GM12878 (cell line): ENCODE measurements around the gene ASAP2. TPM values are rescaled to one million over a fixed set of nuclear protein-coding genes. Genes with fewer than 3 reads are reported as not detected.

Experiments used
- BACH1 ChIP-seq: fragments of 450-650 bp; IDR thresholded peaks from 2 replicates; pipeline ENCODE4 v1.6.1; 2017; ENCODE audit warnings: mild to moderate bottlenecking, borderline replicate concordance
- CEBPB ChIP-seq, 2 experiments: fragments of 150-350 bp in 1 of 2; IDR thresholded peaks; 2 replicates each; pipeline ENCODE4 v1.6.1; 2012 to 2014; ENCODE audit warnings: low read depth in 2 of 2, low read length in 2 of 2, borderline replicate concordance in 1 of 2, inconsistent platforms in 1 of 2
- FOXK2 ChIP-seq: fragments of 450-650 bp; IDR thresholded peaks from 2 replicates; pipeline ENCODE4 v1.6.1; 2017; ENCODE audit warnings: mild to moderate bottlenecking, moderate library complexity
- NR2C1 ChIP-seq: fragments of 450-650 bp; IDR thresholded peaks from 2 replicates; pipeline ENCODE4 v1.6.1; 2017; ENCODE audit warnings: antibody characterized with exemption, mild to moderate bottlenecking, moderate library complexity
- POU2F2 ChIP-seq: IDR thresholded peaks from 3 replicates; pipeline ENCODE4 v1.6.1; 2011; ENCODE audit warnings: low read depth, mild to moderate bottlenecking, low read length, borderline replicate concordance
- RBBP5 ChIP-seq: fragments of 200-600 bp; sonication (generic); conservative IDR thresholded peaks from 2 replicates; pipeline ENCODE4 v1.6.1; 2016
- SP1 ChIP-seq: IDR thresholded peaks from one replicate; pipeline ENCODE4 v1.6.1; 2011; ENCODE audit warnings: low read depth, low read length
- TAF1 ChIP-seq: IDR thresholded peaks from 2 replicates; pipeline ENCODE4 v1.6.1; 2011; ENCODE audit warnings: mild to moderate bottlenecking, low read depth, low read length, borderline replicate concordance
- TCF12 ChIP-seq: IDR thresholded peaks from 2 replicates; pipeline ENCODE4 v1.6.1; 2011; ENCODE audit warnings: low read depth, mild to moderate bottlenecking, low read length
- polyA plus RNA-seq, 11 experiments: library from polyadenylated mRNA; depleted of rRNA in 4 of 11; unstranded in 6 of 11; stranded (reverse) in 5 of 11; fragments of >200 nt; fragmentation: Nextera tagmentation in 4 of 11; fragmentation: Illumina TruSeq in 1 of 11; extraction: Ambion mirVana in 4 of 11; extraction: Trizol in 1 of 11; gene quantifications; 1 replicate in 1 of 11; 2 replicates in 10 of 11; pipeline versions ENCODE4 v1.2.1 to v1.2.3, GENCODE V29; 2011 to 2016; ENCODE audit warnings: inconsistent platforms in 2 of 11, missing spikeins in 2 of 11, low read depth in 1 of 11
- total RNA-seq, 4 experiments: library from RNA; depleted of rRNA in 3 of 4; stranded (reverse); fragments of >200 nt in 3 of 4; fragmentation: Illumina TruSeq in 1 of 4; extraction: Trizol in 1 of 4; gene quantifications; 2 replicates each; pipeline versions ENCODE4 v1.2.1 to v1.2.3, GENCODE V29; 2013 to 2021
- TF ChIP-seq, protein P1 (sequence below): IDR thresholded peaks from 2 replicates; pipeline ENCODE4 v1.6.1; 2012; ENCODE audit warnings: improper control_type of control experiment, low read depth, low read length; ENCODE audit not compliant: insufficient replicate concordance
- TF ChIP-seq, protein P2 (sequence below): fragments of 450-650 bp; IDR thresholded peaks from 2 replicates; pipeline ENCODE4 v1.6.1; 2016; ENCODE audit warnings: mild to moderate bottlenecking

ASAP2 gene
- total and polyA plus RNA-seq, 10 of the 15 experiments (the other 5 are each of a cell fraction or from before 2014, with no cell fraction given) = 0.05 to 0.27 (median 0.07) TPM; not detected in 4

DNA sequence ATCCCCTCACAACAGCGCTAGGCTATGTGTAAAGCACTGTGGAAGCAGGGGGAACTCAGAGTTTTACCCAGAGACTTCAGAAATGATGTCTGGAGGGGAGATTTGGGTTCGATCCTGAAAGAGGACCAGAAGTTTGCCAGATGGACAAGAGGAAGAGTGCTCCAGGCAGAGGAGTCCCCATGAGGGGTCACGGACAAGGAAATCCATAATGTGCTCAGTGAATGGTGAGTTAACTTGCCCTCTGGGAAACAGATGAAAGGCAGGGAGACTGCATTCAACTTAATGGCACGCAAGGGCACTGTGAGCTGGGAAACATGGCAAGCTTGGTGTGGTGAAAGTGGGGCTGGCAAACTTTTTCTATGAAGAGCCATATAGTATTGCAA lies 6.0 kb upstream of the ASAP2 start (continued):
- TF ChIP-seq, protein P1, sequence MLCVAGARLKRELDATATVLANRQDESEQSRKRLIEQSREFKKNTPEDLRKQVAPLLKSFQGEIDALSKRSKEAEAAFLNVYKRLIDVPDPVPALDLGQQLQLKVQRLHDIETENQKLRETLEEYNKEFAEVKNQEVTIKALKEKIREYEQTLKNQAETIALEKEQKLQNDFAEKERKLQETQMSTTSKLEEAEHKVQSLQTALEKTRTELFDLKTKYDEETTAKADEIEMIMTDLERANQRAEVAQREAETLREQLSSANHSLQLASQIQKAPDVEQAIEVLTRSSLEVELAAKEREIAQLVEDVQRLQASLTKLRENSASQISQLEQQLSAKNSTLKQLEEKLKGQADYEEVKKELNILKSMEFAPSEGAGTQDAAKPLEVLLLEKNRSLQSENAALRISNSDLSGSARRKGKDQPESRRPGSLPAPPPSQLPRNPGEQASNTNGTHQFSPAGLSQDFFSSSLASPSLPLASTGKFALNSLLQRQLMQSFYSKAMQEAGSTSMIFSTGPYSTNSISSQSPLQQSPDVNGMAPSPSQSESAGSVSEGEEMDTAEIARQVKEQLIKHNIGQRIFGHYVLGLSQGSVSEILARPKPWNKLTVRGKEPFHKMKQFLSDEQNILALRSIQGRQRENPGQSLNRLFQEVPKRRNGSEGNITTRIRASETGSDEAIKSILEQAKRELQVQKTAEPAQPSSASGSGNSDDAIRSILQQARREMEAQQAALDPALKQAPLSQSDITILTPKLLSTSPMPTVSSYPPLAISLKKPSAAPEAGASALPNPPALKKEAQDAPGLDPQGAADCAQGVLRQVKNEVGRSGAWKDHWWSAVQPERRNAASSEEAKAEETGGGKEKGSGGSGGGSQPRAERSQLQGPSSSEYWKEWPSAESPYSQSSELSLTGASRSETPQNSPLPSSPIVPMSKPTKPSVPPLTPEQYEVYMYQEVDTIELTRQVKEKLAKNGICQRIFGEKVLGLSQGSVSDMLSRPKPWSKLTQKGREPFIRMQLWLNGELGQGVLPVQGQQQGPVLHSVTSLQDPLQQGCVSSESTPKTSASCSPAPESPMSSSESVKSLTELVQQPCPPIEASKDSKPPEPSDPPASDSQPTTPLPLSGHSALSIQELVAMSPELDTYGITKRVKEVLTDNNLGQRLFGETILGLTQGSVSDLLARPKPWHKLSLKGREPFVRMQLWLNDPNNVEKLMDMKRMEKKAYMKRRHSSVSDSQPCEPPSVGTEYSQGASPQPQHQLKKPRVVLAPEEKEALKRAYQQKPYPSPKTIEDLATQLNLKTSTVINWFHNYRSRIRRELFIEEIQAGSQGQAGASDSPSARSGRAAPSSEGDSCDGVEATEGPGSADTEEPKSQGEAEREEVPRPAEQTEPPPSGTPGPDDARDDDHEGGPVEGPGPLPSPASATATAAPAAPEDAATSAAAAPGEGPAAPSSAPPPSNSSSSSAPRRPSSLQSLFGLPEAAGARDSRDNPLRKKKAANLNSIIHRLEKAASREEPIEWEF = no peak
- no peak for TF ChIP-seq SP1
- TF ChIP-seq TAF1 = no peak
- TF ChIP-seq POU2F2 = no peak
- no peak for TF ChIP-seq CEBPB (IDR thresholded peaks at IDR 0.05; ENCODE audit: borderline replicate concordance in 1 of 2, low read depth in 2 of 2, low read length in 2 of 2)
- no peak for TF ChIP-seq RBBP5
- TF ChIP-seq BACH1 = no peak
- TF ChIP-seq TCF12 = no peak
- TF ChIP-seq FOXK2 = no peak
- TF ChIP-seq, protein P2, sequence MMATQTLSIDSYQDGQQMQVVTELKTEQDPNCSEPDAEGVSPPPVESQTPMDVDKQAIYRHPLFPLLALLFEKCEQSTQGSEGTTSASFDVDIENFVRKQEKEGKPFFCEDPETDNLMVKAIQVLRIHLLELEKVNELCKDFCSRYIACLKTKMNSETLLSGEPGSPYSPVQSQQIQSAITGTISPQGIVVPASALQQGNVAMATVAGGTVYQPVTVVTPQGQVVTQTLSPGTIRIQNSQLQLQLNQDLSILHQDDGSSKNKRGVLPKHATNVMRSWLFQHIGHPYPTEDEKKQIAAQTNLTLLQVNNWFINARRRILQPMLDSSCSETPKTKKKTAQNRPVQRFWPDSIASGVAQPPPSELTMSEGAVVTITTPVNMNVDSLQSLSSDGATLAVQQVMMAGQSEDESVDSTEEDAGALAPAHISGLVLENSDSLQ = no peak
- no peak for TF ChIP-seq NR2C1
